ENCODE measurements around the gene VDAC1. TPM values are rescaled to one million over a fixed set of nuclear protein-coding genes. Genes with fewer than 3 reads are reported as not detected.

Gene VDAC1
- total and polyA plus RNA-seq, 2 donors: 94.3 to 136 TPM

DNA sequence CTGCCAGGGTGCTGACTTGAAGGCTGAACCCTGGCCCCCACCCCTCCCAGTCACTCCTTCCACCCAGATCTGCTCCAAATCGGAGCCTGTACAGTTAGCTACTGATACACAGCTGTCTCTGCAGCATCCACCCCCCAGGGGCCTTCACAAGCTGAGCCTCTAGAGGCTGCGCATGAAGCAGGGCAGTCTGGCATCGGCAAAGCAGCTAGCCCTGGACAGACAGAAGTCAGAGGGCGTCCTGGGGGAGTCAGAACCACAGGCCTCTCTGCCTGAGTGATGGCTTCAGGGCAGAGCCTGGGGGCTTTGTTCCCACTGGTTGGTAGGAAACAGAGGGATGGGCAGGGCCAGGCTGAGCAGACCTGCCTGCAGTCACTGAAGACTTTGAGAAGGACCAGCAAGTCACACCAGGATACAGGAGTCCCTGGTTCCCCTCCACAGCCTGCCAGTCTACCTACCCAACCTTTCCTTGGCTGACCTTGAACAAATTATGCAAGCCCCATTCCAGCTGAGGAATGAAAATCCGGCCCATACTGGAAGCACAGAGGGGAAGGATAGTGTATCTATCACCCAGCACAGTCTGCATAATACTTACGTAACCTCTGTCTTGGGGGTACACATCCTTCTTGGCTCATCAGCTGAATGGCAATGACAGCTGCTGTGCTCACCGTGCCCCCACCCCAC is 8.8 kb downstream of the VDAC1 start:
- no peaks in the 10 kb centered on the region for H3K4me1 ChIP-seq (ENCODE audit: insufficient read depth)
- no peak overlapping the region for H3K27ac ChIP-seq (ENCODE audit: low read depth)
- 65% methylated on average over 7 of the region's 7 CpGs for WGBS
- H3K36me3 ChIP-seq (ENCODE audit: insufficient read depth): no peaks in the 10 kb centered on the region
- DNase-seq (ENCODE audit: extremely low spot score): no peak
- H3K4me3 ChIP-seq (ENCODE audit: low read depth, low read length): no peak overlapping the region

DNA sequence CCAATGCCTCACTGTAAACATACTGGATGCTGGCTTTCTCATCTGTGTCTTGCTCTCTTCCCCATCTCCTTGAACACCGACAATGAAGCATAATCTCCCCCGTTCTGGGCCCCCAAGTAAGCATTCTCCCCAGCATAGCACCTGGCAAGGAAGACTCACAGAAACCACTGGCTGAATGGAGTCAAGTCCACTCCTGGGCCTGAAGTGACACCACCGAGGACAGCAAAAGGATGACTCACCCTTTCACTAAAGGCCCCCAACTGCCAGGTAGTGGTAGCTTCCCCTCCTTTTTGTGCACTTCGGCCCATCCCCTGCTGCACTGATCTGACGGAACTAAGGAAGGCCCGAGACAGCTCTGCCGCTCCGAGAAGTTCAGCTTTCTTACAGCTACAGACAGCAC is 9.4 kb downstream of the VDAC1 start:
- no peaks in the 10 kb centered on the region for H3K4me1 ChIP-seq (ENCODE audit: insufficient read depth)
- no peak for DNase-seq (ENCODE audit: extremely low spot score)
- no peak overlapping the region for H3K4me3 ChIP-seq (ENCODE audit: low read depth, low read length)
- no peak overlapping the region for H3K27ac ChIP-seq (ENCODE audit: low read depth)
- H3K36me3 ChIP-seq (ENCODE audit: insufficient read depth): no peaks in the 10 kb centered on the region
- 54% methylated on average over 8 of the region's 8 CpGs for WGBS

DNA sequence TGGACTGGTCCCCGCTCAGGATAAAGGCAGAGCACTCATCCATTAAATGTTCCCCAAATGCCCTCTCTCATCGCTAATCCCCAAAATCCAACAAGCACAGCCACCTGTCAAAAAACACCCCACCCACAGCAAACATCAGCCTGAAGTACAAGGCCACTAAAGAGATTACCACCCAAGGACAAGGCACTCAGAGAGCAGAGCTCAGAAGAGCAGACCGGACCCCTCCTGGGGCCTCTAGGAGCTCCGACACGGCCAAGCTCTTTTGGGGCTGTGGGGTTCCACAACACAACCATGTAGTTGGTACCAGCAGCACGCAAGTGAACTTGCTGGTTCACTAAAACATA is 9.8 kb downstream of the VDAC1 start:
- no peak overlapping the region for H3K4me3 ChIP-seq (ENCODE audit: low read depth, low read length)
- no peaks in the 10 kb centered on the region for H3K36me3 ChIP-seq (ENCODE audit: insufficient read depth)
- H3K27ac ChIP-seq (ENCODE audit: low read depth): no peak overlapping the region
- 73% methylated on average over 6 of the region's 6 CpGs for WGBS
- no peaks in the 10 kb centered on the region for H3K4me1 ChIP-seq (ENCODE audit: insufficient read depth)
- DNase-seq (ENCODE audit: extremely low spot score): no peak

DNA sequence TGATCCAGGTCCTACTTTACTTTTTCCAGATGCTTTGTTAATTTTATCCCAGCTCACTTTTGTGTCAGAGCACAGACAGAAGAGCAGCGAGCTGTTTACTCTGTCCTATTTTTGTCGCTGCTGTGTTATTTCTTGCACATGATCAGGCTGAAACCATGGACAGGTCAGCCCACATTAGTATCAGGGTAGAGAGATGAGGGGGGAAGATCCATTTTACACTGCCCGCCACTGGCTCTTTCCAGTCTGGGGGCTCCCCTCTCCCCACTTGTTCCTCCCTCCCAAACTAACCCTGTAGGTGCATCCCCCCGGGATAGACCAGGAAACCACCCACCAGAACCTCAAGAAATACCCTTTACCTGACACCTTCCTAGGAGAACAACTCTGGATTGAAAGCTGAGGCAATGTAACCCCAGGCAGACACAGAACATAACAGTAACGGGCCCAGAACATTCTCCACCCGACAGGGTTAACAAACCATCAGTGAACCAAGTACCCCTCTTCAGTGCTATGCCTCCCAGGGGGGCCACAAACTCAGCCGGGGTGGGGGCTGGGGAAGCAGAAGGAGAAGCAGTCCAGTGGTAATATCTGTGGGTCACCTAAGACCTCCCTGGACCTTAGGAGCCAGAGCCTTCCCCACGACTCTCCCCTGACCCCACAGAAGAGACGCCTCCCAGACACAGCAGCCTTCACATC is 10.3 kb downstream of the VDAC1 start:
- H3K4me1 ChIP-seq (ENCODE audit: insufficient read depth): no peaks in the 10 kb centered on the region
- H3K4me3 ChIP-seq (ENCODE audit: low read depth, low read length): no peak overlapping the region
- WGBS: 53% methylated on average over 9 of the region's 9 CpGs
- H3K27ac ChIP-seq (ENCODE audit: low read depth): no peak overlapping the region
- H3K36me3 ChIP-seq (ENCODE audit: insufficient read depth): no peaks in the 10 kb centered on the region
- DNase-seq (ENCODE audit: extremely low spot score): no peak

DNA sequence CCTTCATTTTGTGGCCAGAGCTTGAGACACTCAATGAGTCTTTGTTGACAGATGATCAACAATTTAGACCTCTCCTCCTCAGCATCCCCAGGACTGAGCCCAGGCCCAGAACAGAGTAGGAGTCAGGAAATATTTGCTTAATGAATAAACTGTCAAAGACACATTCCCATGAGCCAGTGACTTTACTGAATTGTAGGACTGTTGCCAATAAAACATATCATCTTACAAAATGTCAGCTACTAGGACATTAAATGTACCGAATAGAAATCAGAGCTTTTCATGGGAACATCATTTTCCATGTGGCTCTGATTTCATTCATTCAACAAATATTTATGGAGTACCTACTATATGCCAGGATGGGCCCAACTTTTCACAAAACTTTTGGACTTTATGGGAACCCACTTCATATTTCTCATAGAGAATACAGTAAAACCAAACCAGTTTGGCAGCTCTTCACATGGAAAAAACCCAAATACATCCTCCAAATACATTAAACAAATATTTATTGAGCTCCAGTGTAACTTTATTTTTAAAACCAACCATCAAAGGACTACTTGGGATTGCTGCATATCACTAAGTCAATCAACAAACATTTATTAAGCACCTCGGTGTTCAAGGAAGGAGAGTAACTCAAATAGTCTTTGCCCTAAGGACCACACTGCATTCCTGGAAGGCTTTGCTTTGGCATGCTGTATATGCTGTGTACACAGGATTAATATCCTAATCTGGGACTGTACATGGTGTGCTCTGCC is 11.4 kb downstream of the VDAC1 start:
- no peak for DNase-seq (ENCODE audit: extremely low spot score)

DNA sequence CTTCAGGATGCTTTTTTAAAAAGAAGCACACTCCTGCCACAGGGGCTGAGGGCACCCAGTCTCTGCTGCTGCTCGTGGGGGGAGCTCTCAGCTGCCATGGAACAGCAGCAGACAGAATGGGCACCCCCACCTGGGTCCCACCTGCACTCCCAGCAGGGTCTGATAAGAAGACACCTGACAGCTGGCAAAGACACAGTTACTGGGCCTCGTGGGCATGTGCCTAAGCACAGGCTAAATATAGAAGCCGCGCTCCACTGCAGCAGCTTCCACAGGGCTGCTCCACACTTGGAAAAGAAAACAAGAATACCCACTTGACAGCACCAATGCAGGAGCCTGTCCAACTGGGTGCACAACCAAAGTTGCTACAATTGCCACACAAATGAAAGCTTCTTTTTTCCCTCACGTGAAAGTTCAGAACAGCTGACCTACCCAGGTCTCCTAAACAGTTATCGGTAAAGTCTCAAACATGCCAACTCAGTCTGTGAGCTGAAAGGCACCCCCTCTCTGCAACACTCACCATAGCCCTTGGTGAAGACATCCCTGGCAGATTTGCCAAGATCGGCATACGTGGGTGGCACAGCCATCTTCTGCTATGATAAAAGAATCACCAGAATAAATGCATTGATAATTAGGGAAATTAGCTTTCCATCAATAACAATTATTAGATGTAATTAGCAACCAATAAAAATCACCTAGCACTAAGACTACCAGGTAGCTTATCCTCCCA is 12.2 kb downstream of the VDAC1 start:
- Histone ChIP-seq H3K36me3 (ENCODE audit: insufficient read depth) (peaks cover 5% of the 10 kb centered on the region), H3K27ac (ENCODE audit: low read depth) (no peak overlapping the region), H3K4me3 (ENCODE audit: low read depth, low read length) (no peak overlapping the region), H3K4me1 (ENCODE audit: insufficient read depth) (no peaks in the 10 kb centered on the region)
- WGBS: 67% methylated on average over 8 of the region's 8 CpGs
- DNase-seq (ENCODE audit: extremely low spot score): no peak

More for the DNA sequence above, 11.4 kb downstream of the VDAC1 start:
- Histone ChIP-seq H3K4me3 (ENCODE audit: low read depth, low read length) (no peak overlapping the region), H3K4me1 (ENCODE audit: insufficient read depth) (no peaks in the 10 kb centered on the region), H3K27ac (ENCODE audit: low read depth) (no peak overlapping the region), H3K36me3 (ENCODE audit: insufficient read depth) (peaks cover 5% of the 10 kb centered on the region)
- 28% methylated on average over 2 of the region's 2 CpGs for WGBS

DNA sequence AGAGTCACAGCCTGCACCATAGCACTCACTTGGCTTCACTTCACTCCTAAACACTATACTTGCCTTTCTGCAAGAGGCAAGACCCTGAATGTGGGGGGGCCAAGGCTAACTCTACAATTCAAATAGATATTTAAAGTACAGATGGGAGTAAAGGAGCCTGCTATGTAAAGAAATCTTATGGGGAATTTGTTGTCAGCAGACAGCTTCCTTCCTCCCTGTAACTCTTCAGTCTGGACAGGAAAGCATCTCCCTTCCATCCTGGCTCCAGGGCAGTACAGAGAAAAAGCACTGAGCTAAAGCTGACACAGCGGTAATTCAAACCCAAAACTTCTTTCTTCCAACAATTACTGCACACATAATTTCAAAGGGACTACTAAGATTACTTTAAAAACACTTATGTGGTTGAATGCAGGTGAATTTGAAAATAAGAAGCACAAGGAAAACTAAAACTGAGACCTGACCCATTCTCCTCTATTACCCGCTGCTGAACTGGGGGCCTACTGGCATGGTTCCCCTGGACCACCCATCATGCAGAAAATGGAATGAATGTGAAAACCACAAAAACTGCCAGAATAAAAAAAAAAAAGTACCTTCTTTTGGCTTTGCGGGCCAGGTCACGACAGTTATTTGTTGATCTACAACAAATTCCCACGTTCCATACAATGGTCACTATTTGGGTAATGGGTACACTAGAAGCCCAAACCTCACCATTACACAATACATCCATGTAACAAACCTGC is 13.4 kb downstream of the VDAC1 start:
- WGBS: 81% methylated on average over 5 of the region's 5 CpGs
- no peak overlapping the region for H3K4me3 ChIP-seq (ENCODE audit: low read depth, low read length)
- H3K36me3 ChIP-seq (ENCODE audit: insufficient read depth): peaks cover 5% of the 10 kb centered on the region
- H3K27ac ChIP-seq (ENCODE audit: low read depth): no peak overlapping the region
- H3K4me1 ChIP-seq (ENCODE audit: insufficient read depth): no peaks in the 10 kb centered on the region
- DNase-seq (ENCODE audit: extremely low spot score): peak; percentile 61

DNA sequence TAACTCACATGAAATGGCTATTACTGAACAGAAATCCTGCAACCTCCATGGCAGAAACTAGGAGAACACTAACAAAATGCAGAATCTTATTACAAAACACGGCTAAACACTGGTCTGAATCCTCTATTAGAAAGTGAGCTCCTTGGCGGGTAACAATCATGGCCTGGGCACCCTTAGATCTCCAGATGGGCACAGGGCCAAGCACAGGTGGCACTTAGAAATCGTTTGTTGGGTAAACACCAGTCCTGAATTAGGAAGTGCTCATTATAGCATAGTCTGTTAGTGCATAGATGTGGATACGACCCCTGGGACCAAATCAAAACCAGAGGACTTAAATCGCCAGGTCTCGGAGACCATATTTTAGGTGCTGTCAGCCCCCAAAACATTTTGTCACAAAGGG is 14.4 kb downstream of the VDAC1 start:
- H3K36me3 ChIP-seq (ENCODE audit: insufficient read depth): peaks cover 5% of the 10 kb centered on the region
- DNase-seq (ENCODE audit: extremely low spot score): no peak

DNA sequence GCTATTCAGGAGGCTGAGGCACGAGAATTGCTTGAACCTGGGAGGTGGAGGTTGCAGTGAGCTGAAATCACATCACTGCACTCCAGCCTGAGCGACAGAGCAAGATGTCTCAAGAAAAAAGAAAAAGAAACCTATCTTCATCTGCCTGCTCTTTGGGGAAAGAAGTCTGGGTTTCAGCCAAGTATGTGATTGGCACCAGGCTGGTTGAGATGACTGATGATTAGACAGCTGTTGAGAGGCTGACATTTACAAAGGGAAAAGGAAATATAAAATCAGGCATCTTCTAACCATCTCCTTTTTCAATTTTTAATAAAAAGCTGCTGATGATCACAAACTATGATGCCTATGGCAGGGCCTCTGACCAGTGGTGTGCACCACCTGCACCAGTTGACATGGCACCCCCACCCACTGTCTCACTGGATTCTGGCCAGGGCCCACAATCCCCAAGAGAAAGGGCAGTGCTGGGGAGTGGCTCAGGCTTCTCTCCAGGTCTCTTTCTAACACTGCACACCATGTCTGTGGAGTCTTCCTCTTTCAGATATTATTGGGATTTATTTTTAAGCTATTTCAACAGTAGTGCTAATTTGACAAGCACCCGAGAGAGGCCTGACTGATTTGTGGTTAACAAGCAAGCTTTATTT is 19.1 kb downstream of the VDAC1 start:
- H3K36me3 ChIP-seq (ENCODE audit: insufficient read depth): peaks cover 5% of the 10 kb centered on the region

More for the DNA sequence above, 14.4 kb downstream of the VDAC1 start:
- H3K4me3 ChIP-seq (ENCODE audit: low read depth, low read length): no peak overlapping the region
- H3K27ac ChIP-seq (ENCODE audit: low read depth): no peak overlapping the region
- WGBS: 81% methylated on average over 6 of the region's 6 CpGs
- H3K4me1 ChIP-seq (ENCODE audit: insufficient read depth): no peaks in the 10 kb centered on the region

DNA sequence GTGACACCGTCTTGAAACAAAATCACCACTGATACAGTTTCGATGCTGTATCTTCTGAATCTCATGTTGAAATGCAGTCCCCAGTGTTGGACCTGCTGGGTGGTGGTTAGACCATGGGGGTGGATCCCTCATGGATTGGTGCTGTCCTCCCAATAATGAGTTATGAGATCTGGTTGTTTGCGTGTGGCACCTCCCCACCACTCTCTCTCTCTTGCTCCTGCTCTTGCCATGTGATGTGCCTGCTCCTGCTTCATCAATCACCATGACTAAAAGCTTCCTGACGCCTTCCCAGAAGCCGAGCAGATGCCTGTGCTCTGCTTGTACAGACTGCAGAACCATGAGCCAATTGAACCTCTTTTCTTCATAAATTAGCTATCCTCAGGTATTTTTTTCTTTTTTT is 21.1 kb downstream of the VDAC1 start:
- Histone ChIP-seq H3K36me3 (ENCODE audit: insufficient read depth) (peaks cover 3% of the 10 kb centered on the region), H3K27ac (ENCODE audit: low read depth) (no peak overlapping the region), H3K4me3 (ENCODE audit: low read depth, low read length) (no peak overlapping the region), H3K4me1 (ENCODE audit: insufficient read depth) (no peaks in the 10 kb centered on the region)
- WGBS: 91% methylated on average over 5 of the region's 5 CpGs
- no peak for DNase-seq (ENCODE audit: extremely low spot score)

More for the DNA sequence above, 19.1 kb downstream of the VDAC1 start:
- WGBS: 89% methylated on average over 3 of the region's 3 CpGs
- no peak for DNase-seq (ENCODE audit: extremely low spot score)
- H3K27ac ChIP-seq (ENCODE audit: low read depth): no peak overlapping the region
- H3K4me1 ChIP-seq (ENCODE audit: insufficient read depth): no peaks in the 10 kb centered on the region
- H3K4me3 ChIP-seq (ENCODE audit: low read depth, low read length): no peak overlapping the region

DNA sequence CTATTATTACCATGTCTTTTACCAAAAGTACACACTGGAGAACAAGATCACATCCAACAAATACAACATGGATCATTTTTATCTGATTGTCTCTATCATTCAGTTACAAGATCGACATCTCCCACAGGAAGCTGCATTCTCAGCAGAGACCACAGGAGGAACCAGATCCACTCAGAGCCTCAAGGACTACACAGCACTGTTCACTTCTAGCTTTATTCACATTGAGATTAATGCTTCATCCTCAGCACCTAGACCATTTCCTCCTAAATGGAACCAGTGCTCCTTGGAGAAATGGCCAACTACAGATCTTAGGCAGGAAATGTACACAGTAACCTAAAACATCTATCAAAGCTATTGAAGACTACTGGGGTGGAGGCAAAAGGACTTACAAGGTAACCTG is 23.1 kb downstream of the VDAC1 start:
- Histone ChIP-seq H3K4me1 (ENCODE audit: insufficient read depth) (no peaks in the 10 kb centered on the region), H3K27ac (ENCODE audit: low read depth) (no peak overlapping the region), H3K36me3 (ENCODE audit: insufficient read depth) (peaks cover 2% of the 10 kb centered on the region), H3K4me3 (ENCODE audit: low read depth, low read length) (no peak overlapping the region)
- DNase-seq (ENCODE audit: extremely low spot score): no peak
- WGBS: 60% methylated on average over 1 of the region's 1 CpG

DNA sequence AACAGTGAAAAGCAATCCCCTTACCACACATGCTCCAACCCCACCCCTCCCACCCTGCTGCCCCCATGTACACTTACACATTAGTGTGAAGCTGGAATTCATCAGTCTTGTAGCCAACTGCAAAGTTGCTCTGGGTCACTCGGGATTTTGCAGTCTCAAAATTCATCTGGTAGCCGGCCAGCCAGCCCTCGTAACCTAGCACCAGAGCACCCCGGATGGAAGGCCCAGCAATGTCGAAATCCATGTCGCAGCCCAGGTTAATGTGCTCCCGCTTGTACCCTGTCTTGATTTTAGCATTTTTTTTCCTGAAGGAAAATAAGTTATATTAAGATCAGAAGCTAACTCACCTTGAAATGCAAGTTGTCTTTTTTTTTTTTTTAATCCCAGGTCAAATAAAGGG is 24.1 kb downstream of the VDAC1 start:
- Histone ChIP-seq H3K4me3 (ENCODE audit: low read depth, low read length) (no peak overlapping the region), H3K36me3 (ENCODE audit: insufficient read depth) (peaks cover 2% of the 10 kb centered on the region), H3K27ac (ENCODE audit: low read depth) (no peak overlapping the region), H3K4me1 (ENCODE audit: insufficient read depth) (no peaks in the 10 kb centered on the region)
- WGBS: 74% methylated on average over 7 of the region's 7 CpGs
- DNase-seq (ENCODE audit: extremely low spot score): no peak

DNA sequence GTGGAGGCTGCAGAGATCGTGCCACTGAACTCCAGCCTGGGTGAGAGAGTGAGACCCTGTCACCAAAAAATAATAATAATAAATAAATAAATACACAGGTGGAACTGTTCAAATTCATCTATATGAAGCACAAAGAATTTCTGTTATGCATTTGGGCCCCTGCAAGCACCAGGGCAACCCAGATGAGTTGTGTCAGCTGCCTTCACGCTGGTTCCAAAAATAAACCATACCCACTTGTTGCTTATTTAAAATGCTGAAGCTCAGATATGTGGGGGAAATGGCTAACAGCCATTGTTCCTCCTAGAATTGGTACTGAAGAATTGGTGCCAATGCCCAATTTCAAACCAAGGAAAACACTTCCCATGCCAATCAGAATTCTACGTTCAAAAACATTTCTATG is 25.8 kb downstream of the VDAC1 start:
- Histone ChIP-seq H3K36me3 (ENCODE audit: insufficient read depth) (peaks cover 6% of the 10 kb centered on the region), H3K27ac (ENCODE audit: low read depth) (no peak overlapping the region), H3K4me3 (ENCODE audit: low read depth, low read length) (no peak overlapping the region), H3K4me1 (ENCODE audit: insufficient read depth) (no peaks in the 10 kb centered on the region)
- DNase-seq (ENCODE audit: extremely low spot score): no peak
- 70% methylated on average over 3 of the region's 3 CpGs for WGBS

Data from urinary bladder (tissue), 4 donors.